H1 (cell line): ENCODE data around the gene CTIF. TPM values are rescaled to one million over a fixed set of nuclear protein-coding genes. Genes with fewer than 3 reads are reported as not detected.

Experiments used
- ASH2L ChIP-seq: fragments of 200-600, 300-600 bp; sonication (generic); IDR thresholded peaks from one replicate; pipeline ENCODE4 v1.7.1; 2017; ENCODE audit warnings: low read length
- BACH1 ChIP-seq: IDR thresholded peaks from 2 replicates; pipeline ENCODE4 v1.6.1; 2012; ENCODE audit warnings: low read length, improper control_type of control experiment
- EGR1 ChIP-seq: IDR thresholded peaks from 2 replicates; pipeline ENCODE4 v1.6.1; 2011; ENCODE audit warnings: low read depth, low read length, borderline replicate concordance
- SIRT6 ChIP-seq: IDR thresholded peaks from one replicate; pipeline ENCODE4 v1.7.1; 2012; ENCODE audit warnings: low read length, inconsistent platforms
- SRF ChIP-seq: IDR thresholded peaks from 2 replicates; pipeline ENCODE4 v1.6.1; 2011; ENCODE audit warnings: mild to moderate bottlenecking, low read depth, low read length, moderate library complexity
- TAF1 ChIP-seq: IDR thresholded peaks from 2 replicates; pipeline ENCODE4 v1.6.1; 2011; ENCODE audit warnings: mild to moderate bottlenecking, low read depth, low read length
- TCF12 ChIP-seq: IDR thresholded peaks from 2 replicates; pipeline ENCODE4 v1.6.1; 2011; ENCODE audit warnings: low read depth, mild to moderate bottlenecking, low read length
- polyA plus RNA-seq, 7 experiments: library from polyadenylated mRNA; depleted of rRNA in 3 of 7; stranded (reverse) in 5 of 7; unstranded in 2 of 7; fragments of >200 nt in 5 of 7; fragments of 200-250 nt in 2 of 7; gene quantifications; 1 replicate in 5 of 7; 2 replicates in 1 of 7; 4 replicates in 1 of 7; pipeline versions ENCODE4 v1.2.1 to v1.2.3, GENCODE V29; 2011 to 2013; ENCODE audit warnings: missing spikeins in 2 of 7, mixed read lengths in 2 of 7
- total RNA-seq: library from RNA; stranded (reverse); fragmentation: NEBNext Ultra II Directional; extraction: Animal tissue kit (Norgen Biotek cat#: 25700); gene quantifications from 2 replicates; pipeline ENCODE4 v1.2.1, GENCODE V29; 2021
- TF ChIP-seq, protein P1 (sequence below), 3 experiments: IDR thresholded peaks; 1 replicate in 2 of 3; 2 replicates in 1 of 3; pipeline versions ENCODE4 v1.5.1 to v1.6.1; 2011; ENCODE audit warnings: low read length in 3 of 3, mild to moderate bottlenecking in 3 of 3, inconsistent platforms in 2 of 3, low read depth in 1 of 3, moderate library complexity in 1 of 3; ENCODE audit not compliant: insufficient read depth in 1 of 3; ENCODE audit errors: control extremely low read depth in 1 of 3
- TF ChIP-seq, protein P2 (sequence below): IDR thresholded peaks from 2 replicates; pipeline ENCODE4 v1.6.1; 2011; ENCODE audit warnings: low read length, improper control_type of control experiment
- TF ChIP-seq, protein P3 (sequence below): IDR thresholded peaks from 2 replicates; pipeline ENCODE4 v1.6.1; 2011; ENCODE audit warnings: low read depth, mild to moderate bottlenecking, low read length; ENCODE audit not compliant: insufficient read depth

The CTIF gene
- total and polyA plus RNA-seq, 2 of the 8 experiments (the other 6 are each of a cell fraction or from before 2014, with no cell fraction given) = 9.0 to 17.8 TPM

DNA sequence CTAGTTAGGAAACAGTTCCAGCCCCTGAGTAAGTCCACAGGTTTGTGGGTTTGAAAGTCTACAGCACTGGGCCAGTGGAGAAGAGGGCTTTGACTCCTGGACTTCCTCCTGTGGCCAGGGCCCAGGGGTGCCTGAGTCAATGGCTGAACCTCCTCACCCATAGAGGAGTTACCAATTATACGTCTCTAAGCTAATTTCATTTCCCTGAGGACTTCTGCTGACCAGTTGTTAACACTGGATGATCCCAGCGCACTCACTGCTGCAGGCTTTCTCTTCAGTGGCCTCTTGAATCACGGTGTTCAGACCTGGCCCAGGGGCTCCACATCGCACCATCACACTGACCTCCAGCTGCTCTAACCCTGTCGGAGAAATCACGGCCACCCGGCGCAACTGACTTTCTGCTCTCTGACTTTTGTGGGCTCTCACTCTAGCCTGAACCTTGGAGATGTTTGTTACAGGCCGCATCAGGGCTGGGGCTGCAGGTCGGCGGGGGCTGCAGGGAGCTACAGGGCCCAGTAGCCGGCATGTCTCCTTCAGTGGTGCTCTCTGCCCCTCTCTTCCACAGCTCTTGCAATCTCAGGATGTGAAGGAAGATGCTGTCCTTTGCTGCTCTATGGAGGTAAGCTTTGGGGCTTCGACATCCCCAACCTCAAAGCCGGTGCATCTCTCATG is 318.3 kb downstream of the CTIF start (continued):
- TF ChIP-seq, protein P1, sequence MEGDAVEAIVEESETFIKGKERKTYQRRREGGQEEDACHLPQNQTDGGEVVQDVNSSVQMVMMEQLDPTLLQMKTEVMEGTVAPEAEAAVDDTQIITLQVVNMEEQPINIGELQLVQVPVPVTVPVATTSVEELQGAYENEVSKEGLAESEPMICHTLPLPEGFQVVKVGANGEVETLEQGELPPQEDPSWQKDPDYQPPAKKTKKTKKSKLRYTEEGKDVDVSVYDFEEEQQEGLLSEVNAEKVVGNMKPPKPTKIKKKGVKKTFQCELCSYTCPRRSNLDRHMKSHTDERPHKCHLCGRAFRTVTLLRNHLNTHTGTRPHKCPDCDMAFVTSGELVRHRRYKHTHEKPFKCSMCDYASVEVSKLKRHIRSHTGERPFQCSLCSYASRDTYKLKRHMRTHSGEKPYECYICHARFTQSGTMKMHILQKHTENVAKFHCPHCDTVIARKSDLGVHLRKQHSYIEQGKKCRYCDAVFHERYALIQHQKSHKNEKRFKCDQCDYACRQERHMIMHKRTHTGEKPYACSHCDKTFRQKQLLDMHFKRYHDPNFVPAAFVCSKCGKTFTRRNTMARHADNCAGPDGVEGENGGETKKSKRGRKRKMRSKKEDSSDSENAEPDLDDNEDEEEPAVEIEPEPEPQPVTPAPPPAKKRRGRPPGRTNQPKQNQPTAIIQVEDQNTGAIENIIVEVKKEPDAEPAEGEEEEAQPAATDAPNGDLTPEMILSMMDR (IDR thresholded peaks at IDR 0.05; ENCODE audit: control extremely low read depth in 1 of 3, insufficient read depth in 1 of 3, low read depth in 1 of 3, low read length in 3 of 3) = no peak
- TF ChIP-seq BACH1 (no peak), SIRT6 (no peak), TCF12 (no peak), SRF (no peak), EGR1 (no peak), ASH2L (no peak), TAF1 (no peak)
- TF ChIP-seq, protein P2, sequence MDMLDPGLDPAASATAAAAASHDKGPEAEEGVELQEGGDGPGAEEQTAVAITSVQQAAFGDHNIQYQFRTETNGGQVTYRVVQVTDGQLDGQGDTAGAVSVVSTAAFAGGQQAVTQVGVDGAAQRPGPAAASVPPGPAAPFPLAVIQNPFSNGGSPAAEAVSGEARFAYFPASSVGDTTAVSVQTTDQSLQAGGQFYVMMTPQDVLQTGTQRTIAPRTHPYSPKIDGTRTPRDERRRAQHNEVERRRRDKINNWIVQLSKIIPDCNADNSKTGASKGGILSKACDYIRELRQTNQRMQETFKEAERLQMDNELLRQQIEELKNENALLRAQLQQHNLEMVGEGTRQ = no peak
- TF ChIP-seq, protein P3, sequence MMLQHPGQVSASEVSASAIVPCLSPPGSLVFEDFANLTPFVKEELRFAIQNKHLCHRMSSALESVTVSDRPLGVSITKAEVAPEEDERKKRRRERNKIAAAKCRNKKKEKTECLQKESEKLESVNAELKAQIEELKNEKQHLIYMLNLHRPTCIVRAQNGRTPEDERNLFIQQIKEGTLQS = no peak
